Sigmoid colon (tissue), 3 donors: ENCODE results near the gene ANKHD1.

Experiments
- CTCF ChIP-seq, 4 experiments: fragments of 450-650 bp in 3 of 4; fragments of 200-600 bp in 1 of 4; IDR thresholded peaks; one replicate each; pipeline ENCODE4 v1.5.1; 2016 to 2019; ENCODE audit warnings: antibody characterized with exemption in 4 of 4, mild to moderate bottlenecking in 3 of 4, moderate library complexity in 2 of 4
- POLR2A ChIP-seq, 2 donors: fragments of 450-650 bp; IDR thresholded peaks; one replicate each; pipeline ENCODE4 v1.6.1; 2016; ENCODE audit warnings: antibody characterized with exemption in 2 of 2, mild to moderate bottlenecking in 2 of 2, moderate library complexity in 2 of 2

DNA sequence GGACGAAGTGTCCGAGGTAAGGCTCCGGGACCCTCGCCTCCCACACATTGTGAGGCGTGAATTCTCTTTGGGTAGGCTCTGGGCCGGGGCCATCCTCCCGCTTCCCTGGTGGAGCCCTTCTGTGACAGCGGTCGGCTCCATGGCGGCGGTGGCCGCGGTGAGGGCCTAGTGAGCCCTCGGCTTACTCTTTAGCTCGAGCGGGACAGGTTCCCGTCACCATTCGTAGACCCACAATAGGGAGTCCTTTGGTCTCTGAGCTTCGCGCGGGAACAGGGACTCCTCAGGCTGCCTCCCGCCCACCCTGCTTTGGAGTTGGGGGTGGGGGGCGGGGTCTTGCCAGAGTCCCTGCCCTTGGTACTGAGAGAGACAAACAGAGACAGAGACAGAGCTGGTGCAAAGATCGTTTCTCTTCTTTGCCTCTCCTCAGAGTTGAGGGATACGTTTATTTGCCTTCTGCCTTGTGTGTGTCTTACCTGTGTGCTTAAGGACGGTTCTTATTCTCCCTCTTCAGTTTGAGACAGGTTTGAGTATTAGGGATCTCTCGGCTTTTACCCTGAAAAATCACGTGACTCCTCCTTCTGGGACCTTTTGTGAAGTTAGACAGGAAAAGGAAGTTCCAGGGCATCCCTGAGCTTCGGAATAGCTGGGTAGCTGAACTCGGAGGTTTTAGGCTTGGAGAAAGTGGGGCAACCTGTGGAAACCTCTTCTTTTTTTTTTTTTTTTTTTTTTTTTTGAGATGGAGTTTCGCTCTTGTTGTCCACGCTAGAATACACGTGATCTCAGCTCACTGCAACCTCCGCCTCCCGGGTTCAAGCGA, 833 bp downstream of the ANKHD1 start:
- TF ChIP-seq CTCF (IDR thresholded peaks at IDR 0.05) (no peak), POLR2A (IDR thresholded peaks at IDR 0.05) (no peak)
